Right lobe of liver (tissue), 4 donors: ENCODE measurements around the gene MYO3A.

ENCODE experiments used
- CTCF ChIP-seq, 4 donors: fragments of 200-600 bp in 3 of 4; fragments of 450-650 bp in 1 of 4; IDR thresholded peaks; one replicate each; pipeline versions ENCODE4 v1.5.1 to v1.8.0; 2016 to 2022; ENCODE audit warnings: antibody characterized with exemption in 4 of 4, mild to moderate bottlenecking in 2 of 4
- POLR2A ChIP-seq: fragments of 450-650 bp; IDR thresholded peaks from one replicate; pipeline ENCODE4 v1.6.1; 2017; ENCODE audit warnings: antibody characterized with exemption, mild to moderate bottlenecking
- donor health status: DM: no; HTN: no; CAD: no.
- donor health status: DM: no; HTN: no; CAD: no.
- donor health status: DM: no; HTN: yes; CAD: no.

DNA sequence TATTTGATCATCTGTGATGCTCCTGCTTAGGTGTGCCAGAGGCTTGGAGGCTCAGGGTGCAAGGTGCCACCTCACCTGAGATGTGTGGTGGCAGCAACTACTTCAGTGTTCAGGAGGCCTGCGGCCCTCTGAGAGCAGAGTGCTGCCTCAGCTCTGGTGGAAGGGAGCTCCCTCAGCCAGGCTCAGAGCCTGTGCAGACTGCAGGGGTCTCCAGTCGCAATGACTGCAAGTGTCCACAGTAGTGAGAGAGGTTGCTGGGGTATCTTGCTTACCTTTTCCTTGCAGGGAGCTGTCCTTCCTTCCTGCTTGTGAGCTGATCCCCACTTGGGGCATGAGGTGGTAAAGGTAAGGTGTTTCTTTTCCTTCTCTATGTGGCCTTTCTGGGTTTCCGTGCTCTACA, 151.5 kb downstream of the MYO3A start:
- TF ChIP-seq CTCF (IDR thresholded peaks at IDR 0.05) (no peak), POLR2A (no peak)
